GM10266 (cell line): ENCODE data around the gene DAPK2.

ENCODE experiments used
- DNase-seq: peaks from one replicate; pipeline ENCODE4 v3.0.0; 2012; ENCODE audit errors: extremely low spot score
- TF ChIP-seq, protein P1 (sequence below): IDR thresholded peaks from 2 replicates; pipeline ENCODE4 v1.5.1; 2012; ENCODE audit warnings: mild to moderate bottlenecking, low read depth; ENCODE audit not compliant: control insufficient read depth, insufficient read depth; ENCODE audit errors: missing control alignments

DAPK2 gene

DNA sequence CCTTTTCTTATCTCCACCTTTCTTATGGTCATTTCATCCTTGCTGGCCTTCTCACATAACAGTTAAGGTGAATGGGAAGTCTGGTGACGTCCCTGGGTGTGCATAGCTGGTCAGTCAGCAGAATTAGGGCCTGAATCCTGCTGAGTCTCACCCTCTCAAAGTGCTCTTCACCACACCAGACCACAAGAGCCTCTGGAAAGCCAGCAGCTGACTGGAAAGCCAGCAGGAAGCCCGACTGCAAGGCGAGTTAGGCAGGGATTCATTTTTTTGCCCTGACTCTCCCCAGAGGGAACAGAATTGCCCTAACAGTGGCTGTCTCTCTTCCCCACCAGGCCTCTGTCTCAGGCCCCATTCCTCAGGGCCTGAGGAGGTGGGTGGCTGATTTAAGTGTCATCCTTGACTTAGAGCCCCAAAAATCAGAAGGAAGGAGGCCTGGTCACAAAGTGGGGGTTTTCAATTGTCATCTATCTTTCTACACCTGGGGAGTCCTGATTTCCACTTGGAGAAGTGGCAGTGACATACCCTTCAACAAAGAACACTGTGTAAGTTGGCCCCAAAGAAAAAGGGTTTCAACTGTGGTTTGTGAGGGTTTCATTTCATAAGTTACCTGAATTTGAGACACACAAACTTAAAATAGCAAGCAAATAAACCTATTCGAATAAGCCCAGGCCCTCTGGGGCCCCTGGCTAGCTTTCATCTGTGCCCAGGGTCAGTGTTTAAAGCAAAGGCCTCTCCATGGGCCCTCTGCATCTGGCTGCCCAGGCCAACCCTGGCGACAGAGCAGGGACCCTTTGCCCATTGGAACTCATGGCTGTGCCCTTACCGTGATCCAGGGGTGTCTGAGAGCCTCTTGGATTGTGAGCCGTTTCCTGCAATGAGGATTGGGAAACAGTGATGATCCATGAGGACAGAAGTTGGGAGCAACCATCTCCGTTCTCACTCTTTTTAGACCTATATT is 122.0 kb downstream of the DAPK2 start:
- TF ChIP-seq, protein P1, sequence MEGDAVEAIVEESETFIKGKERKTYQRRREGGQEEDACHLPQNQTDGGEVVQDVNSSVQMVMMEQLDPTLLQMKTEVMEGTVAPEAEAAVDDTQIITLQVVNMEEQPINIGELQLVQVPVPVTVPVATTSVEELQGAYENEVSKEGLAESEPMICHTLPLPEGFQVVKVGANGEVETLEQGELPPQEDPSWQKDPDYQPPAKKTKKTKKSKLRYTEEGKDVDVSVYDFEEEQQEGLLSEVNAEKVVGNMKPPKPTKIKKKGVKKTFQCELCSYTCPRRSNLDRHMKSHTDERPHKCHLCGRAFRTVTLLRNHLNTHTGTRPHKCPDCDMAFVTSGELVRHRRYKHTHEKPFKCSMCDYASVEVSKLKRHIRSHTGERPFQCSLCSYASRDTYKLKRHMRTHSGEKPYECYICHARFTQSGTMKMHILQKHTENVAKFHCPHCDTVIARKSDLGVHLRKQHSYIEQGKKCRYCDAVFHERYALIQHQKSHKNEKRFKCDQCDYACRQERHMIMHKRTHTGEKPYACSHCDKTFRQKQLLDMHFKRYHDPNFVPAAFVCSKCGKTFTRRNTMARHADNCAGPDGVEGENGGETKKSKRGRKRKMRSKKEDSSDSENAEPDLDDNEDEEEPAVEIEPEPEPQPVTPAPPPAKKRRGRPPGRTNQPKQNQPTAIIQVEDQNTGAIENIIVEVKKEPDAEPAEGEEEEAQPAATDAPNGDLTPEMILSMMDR = no peak
- no peak for DNase-seq

DNA sequence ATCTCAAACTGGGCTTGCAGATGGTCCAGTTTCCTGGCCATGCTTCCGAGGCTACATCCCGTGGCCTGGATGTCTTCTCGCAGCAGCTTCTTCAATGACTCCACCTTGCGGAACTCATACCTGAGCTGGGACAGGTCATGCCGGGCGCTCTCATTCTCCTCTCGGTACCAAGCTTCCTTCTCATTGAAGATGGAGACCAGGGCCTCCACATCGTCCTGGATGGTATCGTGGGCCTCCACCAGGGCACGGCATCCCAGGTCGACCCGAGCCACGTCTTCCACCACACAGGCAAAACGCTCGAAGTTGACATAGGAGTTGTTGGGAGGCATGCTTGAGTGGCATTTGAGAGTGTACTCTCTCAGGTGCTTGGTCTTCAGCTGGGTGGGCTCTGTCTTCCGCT is 123.4 kb downstream of the DAPK2 start:
- DNase-seq = no peak
- TF ChIP-seq, protein P1 = no peak

DNA sequence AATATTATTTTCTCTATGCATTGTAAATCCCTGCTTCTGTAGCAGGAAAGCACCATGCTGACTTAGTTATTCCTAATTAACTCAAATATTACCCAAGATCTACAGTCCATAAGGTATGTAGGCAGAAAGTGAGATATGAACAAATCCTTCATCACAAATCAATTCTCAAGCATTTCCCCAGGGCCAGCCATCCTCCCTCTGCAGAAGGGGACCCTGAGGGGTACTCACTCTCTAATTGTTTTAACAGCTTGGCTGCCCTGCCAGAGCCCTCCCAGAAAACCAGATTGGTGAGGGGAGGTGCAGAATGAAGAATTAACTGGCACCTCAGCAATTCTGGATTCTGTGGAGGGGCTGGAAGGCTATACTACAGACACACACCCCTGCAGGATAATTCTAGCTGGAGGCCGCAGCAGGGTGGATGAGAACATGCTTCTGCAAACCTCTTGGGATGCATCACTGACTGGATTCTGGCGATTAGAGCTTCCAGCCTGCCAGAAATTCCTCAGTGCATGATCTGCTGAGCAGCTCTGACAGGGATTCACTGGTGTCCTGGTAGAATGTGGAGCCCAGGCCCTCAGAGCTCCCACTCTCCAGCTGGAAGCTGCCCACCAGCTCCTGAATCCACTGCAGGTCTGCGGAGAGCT is 123.9 kb downstream of the DAPK2 start:
- TF ChIP-seq, protein P1 = no peak

DNA sequence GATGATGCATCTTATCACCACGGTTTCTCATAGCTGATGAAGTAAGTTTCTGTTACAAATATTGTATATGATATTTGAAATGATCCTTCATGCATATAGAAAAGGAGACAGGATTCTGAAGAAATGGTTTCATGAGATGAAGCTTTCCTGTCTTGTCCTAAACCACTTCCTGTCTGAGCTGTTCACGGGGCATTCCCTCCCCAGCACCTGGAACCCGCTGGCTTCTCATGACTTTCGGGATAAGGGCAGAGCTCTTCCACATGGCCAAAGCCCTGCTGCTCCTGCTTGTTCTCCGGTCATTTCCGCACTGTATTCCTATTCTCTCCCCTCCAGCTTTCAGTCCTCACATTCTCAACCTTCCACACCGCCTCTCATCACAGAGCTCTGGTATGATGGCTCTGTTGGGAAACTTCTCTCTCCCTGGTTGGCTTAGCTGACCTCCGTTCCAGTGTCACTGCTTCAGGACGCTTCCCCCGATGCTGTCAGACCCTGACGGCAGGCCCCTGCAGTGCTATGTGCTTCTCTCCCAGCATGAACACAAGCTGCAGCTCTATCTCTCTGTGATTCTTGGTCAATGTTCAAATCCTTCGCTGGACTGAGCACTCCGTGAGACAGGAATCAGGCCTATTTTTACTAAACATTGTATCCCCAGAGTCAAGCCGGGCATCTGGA is 125.6 kb downstream of the DAPK2 start:
- no peak for DNase-seq
- TF ChIP-seq, protein P1 = no peak

More for the DNA sequence above, 123.9 kb downstream of the DAPK2 start:
- no peak for DNase-seq

DNA sequence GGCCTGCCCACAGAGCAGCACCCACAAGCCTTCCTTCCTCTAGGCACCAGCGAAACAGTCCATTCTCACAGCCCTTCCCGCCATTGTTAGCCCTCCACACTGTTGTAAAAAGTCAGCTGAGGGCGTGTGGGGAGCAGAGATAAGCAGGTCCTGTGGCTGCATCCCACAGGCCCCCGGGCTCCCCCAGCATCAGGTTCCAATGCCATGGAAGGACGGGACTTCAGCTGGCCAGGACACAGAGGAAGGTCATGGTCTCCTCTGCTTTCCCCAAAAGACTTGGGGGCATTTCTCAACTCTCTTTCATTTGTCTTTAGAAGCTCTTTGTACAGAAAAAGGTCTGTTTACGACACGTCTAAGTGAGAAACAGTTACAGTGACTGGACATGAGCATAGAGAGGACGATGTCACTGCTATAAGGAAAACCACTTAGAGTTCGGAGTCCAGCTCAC is 127.4 kb downstream of the DAPK2 start:
- DNase-seq = no peak
- TF ChIP-seq, protein P1 = no peak

DNA sequence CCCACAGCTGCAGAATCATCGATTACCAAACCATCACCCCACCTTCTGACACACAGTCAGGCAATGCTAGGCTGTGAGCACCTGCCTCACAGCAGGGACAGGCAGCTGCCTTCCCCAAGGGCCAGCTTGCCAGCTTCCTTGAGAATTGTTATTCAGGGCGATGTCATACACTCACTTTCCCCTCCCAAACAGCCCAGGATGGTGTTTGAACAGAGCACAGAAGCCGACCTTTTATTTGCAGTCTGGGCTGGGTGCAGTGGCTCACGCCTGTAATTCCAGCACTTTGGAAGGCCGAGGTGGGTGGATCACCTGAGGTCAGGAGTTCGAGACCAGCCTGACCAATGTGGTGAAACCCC is 128.0 kb downstream of the DAPK2 start:
- TF ChIP-seq, protein P1 = no peak
- DNase-seq = no peak
